GM13976 (cell line): ENCODE measurements around the gene HBP1.

Source experiments
- DNase-seq: peaks from one replicate; pipeline ENCODE4 v3.0.0; 2012; ENCODE audit warnings: low spot score
- CTCF ChIP-seq: IDR thresholded peaks from 2 replicates; pipeline ENCODE4 v1.5.1; 2012; ENCODE audit warnings: borderline replicate concordance, mild to moderate bottlenecking; ENCODE audit not compliant: insufficient read depth; ENCODE audit errors: extremely low read depth, missing control alignments, control extremely low read depth
- in situ Hi-C: fragments of 300-500 bp; cut with MboI; formaldehyde crosslinking; loops from one replicate; pipeline ENCODE4 v1.12.0; 2022; ENCODE audit warnings: low sequenced_read_pairs, mixed read lengths, inconsistent platforms; ENCODE audit not compliant: unreplicated experiment

HBP1 gene

GRCh38 chr7:107147464-107148393 is 21.1 kb upstream of the HBP1 start:
- in situ Hi-C loops = loop anchor here (5.0 to 10.0 kb wide), 2 partner anchors 193 to 355 kb away; no protein-coding TSS in a partner anchor
- peak; percentile 34 for DNase-seq
- TF ChIP-seq CTCF = peak; percentile 73

GRCh38 chr7:107148721-107149120 is 20.1 kb upstream of the HBP1 start:
- in situ Hi-C loops = loop anchor here (5.0 to 10.0 kb wide), 2 partner anchors 194 to 356 kb away; no protein-coding TSS in a partner anchor
- TF ChIP-seq CTCF = no peak
- DNase-seq = no peak

- no peak for TF ChIP-seq CTCF
- in situ Hi-C loops = loop anchor here (5.0 to 10.0 kb wide), 2 partner anchors 195 to 358 kb away; no protein-coding TSS in a partner anchor
- DNase-seq = no peak
These were observed 18.9 kb upstream of the HBP1 start for GRCh38 chr7:107149863-107150262.

- peak; percentile 51 for TF ChIP-seq CTCF
- in situ Hi-C loops = no loop called here
- peak; percentile 37 for DNase-seq
These were observed 18.3 kb upstream of the HBP1 start for GRCh38 chr7:107150375-107151073.

GRCh38 chr7:107151538-107151937 is 17.3 kb upstream of the HBP1 start:
- DNase-seq = no peak
- in situ Hi-C loops = no loop called here
- TF ChIP-seq CTCF = no peak

GRCh38 chr7:107152011-107152410 is 16.8 kb upstream of the HBP1 start:
- no peak for DNase-seq
- in situ Hi-C loops = no loop called here
- no peak for TF ChIP-seq CTCF
